Hepatocyte (in vitro differentiated cells): ENCODE results near the gene FAM24B. TPM values are rescaled to one million over a fixed set of nuclear protein-coding genes. Genes with fewer than 3 reads are reported as not detected.

ENCODE experiments used
- DNase-seq: peaks from one replicate; pipeline ENCODE4 v3.0.0-alpha.2; 2016; ENCODE audit warnings: low spot score
- H2AFZ ChIP-seq: fragments of 200-600 bp; sonication (generic); 2 replicates; pipeline ENCODE4 v1.6.0; 2016; ENCODE audit warnings: antibody characterized with exemption, mild to moderate bottlenecking
- H3K27ac ChIP-seq: fragments of 200-600 bp; sonication (generic); 2 replicates; pipeline ENCODE4 v1.5.1; 2016; ENCODE audit warnings: mild to moderate bottlenecking
- H3K27me3 ChIP-seq: fragments of 200-600 bp; sonication (generic); 2 replicates; pipeline ENCODE4 v1.6.1; 2016
- H3K36me3 ChIP-seq: fragments of 200-600 bp; sonication (generic); replicated peaks from 2 replicates; pipeline ENCODE4 v1.5.1; 2016; ENCODE audit warnings: low read depth; ENCODE audit not compliant: insufficient read depth
- H3K4me1 ChIP-seq: fragments of 200-600 bp; sonication (generic); 2 replicates; pipeline ENCODE4 v1.5.1; 2016; ENCODE audit warnings: mild to moderate bottlenecking, moderate library complexity; ENCODE audit not compliant: insufficient read depth
- H3K4me2 ChIP-seq: fragments of 200-600 bp; sonication (generic); 2 replicates; pipeline ENCODE4 v1.6.0; 2016
- H3K4me3 ChIP-seq: fragments of 200-600 bp; sonication (generic); 2 replicates; pipeline ENCODE4 v1.5.1; 2016; ENCODE audit warnings: mild to moderate bottlenecking
- H3K79me2 ChIP-seq: fragments of 200-600 bp; sonication (generic); 2 replicates; pipeline ENCODE4 v1.6.0; 2017; ENCODE audit warnings: mild to moderate bottlenecking
- H3K9me2 ChIP-seq: fragments of 200-600 bp; sonication (generic); replicated peaks from 2 replicates; pipeline ENCODE4 v1.6.0; 2017; ENCODE audit warnings: mild to moderate bottlenecking; ENCODE audit not compliant: insufficient read depth
- H3K9me3 ChIP-seq: fragments of 200-600 bp; sonication (generic); 2 replicates; pipeline ENCODE4 v1.5.1; 2016; ENCODE audit warnings: low read depth, mild to moderate bottlenecking
- H4K20me1 ChIP-seq: fragments of 200-600 bp; sonication (generic); 2 replicates; pipeline ENCODE4 v1.6.0; 2016; ENCODE audit warnings: mild to moderate bottlenecking; ENCODE audit not compliant: insufficient read depth, poor library complexity, severe bottlenecking
- CTCF ChIP-seq: fragments of 200-600 bp; sonication (generic); IDR thresholded peaks from 2 replicates; pipeline ENCODE4 v1.5.1; 2016; ENCODE audit warnings: antibody characterized with exemption, mild to moderate bottlenecking; ENCODE audit not compliant: poor library complexity
- EZH2 ChIP-seq: fragments of 200-600 bp; sonication (generic); IDR thresholded peaks from 2 replicates; pipeline ENCODE4 v1.6.1; 2016; ENCODE audit warnings: antibody characterized with exemption, mild to moderate bottlenecking, borderline replicate concordance
- EZH2phosphoT487 ChIP-seq: fragments of 200-600 bp; sonication (generic); IDR thresholded peaks from one replicate; pipeline ENCODE4 v1.6.1; 2018; ENCODE audit warnings: antibody characterized with exemption, mild to moderate bottlenecking, low read depth, moderate library complexity; ENCODE audit not compliant: unreplicated experiment, severe bottlenecking
- WGBS: methylation state at CpG from one replicate; pipeline ENCODE4 v1.1.6; 2016; ENCODE audit warnings: low lambda C conversion rate; ENCODE audit errors: missing lambda C conversion rate; 5-methylcytosine and 5-hydroxymethylcytosine counted together
- polyA plus RNA-seq: library from polyadenylated mRNA; unstranded; fragments of >200 nt; fragmentation: Nextera tagmentation; extraction: Ambion mirVana; gene quantifications from 2 replicates; pipeline ENCODE4 v1.2.1, GENCODE V29; 2016
- total RNA-seq: library from RNA; depleted of rRNA; stranded (reverse); fragments of >200 nt; gene quantifications from 2 replicates; pipeline ENCODE4 v1.2.3, GENCODE V29; 2014

The FAM24B gene
- total and polyA plus RNA-seq, 2 experiments from 2014 or later: not detected

GRCh38 chr10:122864194-122864592 is 15.2 kb downstream of the FAM24B start:
- Histone ChIP-seq H2AFZ (no peak overlapping the region), H3K9me3 (no peaks in the 10 kb centered on the region), H3K4me3 (no peak overlapping the region), H3K4me2 (no peak overlapping the region), H3K4me1 (no peaks in the 10 kb centered on the region), H4K20me1 (no peaks in the 10 kb centered on the region), H3K79me2 (no peaks in the 10 kb centered on the region), H3K27ac (no peak overlapping the region), H3K36me3 (no peaks in the 10 kb centered on the region), H3K27me3 (no peaks in the 10 kb centered on the region), H3K9me2 (no peaks in the 10 kb centered on the region)
- 94% methylated on average over 2 of the region's 2 CpGs for WGBS
- no peak for DNase-seq
- TF ChIP-seq CTCF (no peak), EZH2 (no peak)

- TF ChIP-seq CTCF (no peak), EZH2 (no peak), EZH2phosphoT487 (no peak)
- H3K79me2 ChIP-seq: no peaks in the 10 kb centered on the region
- H2AFZ ChIP-seq: no peak overlapping the region
- H3K9me3 ChIP-seq: no peaks in the 10 kb centered on the region
- no peaks in the 10 kb centered on the region for H3K9me2 ChIP-seq
- no peak for DNase-seq
- H3K27ac ChIP-seq: no peak overlapping the region
- no peak overlapping the region for H3K4me2 ChIP-seq
- H3K27me3 ChIP-seq: no peaks in the 10 kb centered on the region
- H3K36me3 ChIP-seq: no peaks in the 10 kb centered on the region
- H3K4me3 ChIP-seq: no peak overlapping the region
- no peaks in the 10 kb centered on the region for H3K4me1 ChIP-seq
- WGBS: 89% methylated on average over 2 of the region's 2 CpGs
- H4K20me1 ChIP-seq: no peaks in the 10 kb centered on the region
Observed at GRCh38 chr10:122863216-122864193, 15.9 kb downstream of the FAM24B start.

- no peak overlapping the region for H3K27ac ChIP-seq
Observed at GRCh38 chr10:122861711-122862161, 17.6 kb downstream of the FAM24B start.

More at GRCh38 chr10:122861711-122862161, 17.6 kb downstream of the FAM24B start:
- Histone ChIP-seq H3K4me1 (no peaks in the 10 kb centered on the region), H2AFZ (no peak overlapping the region), H3K4me2 (no peak overlapping the region), H3K4me3 (no peak overlapping the region), H3K36me3 (no peaks in the 10 kb centered on the region), H4K20me1 (no peaks in the 10 kb centered on the region), H3K9me3 (no peaks in the 10 kb centered on the region), H3K27me3 (no peaks in the 10 kb centered on the region), H3K79me2 (no peaks in the 10 kb centered on the region), H3K9me2 (no peaks in the 10 kb centered on the region)
- TF ChIP-seq EZH2phosphoT487 (no peak), CTCF (no peak), EZH2 (no peak)
- DNase-seq: no peak
- 47% methylated on average over 1 of the region's 1 CpG for WGBS
